IPS-15b (cell line): Measurements from ENCODE around the gene WAS.
"Not testable (repeated sequence)": the region's sequence is repeated elsewhere in the genome, so short reads cannot be mapped to it uniquely, and the experiment has no call there.

Experiments used
- H3K27me3 ChIP-seq: one replicate; pipeline ENCODE4 v1.6.1; 2013; ENCODE audit warnings: low read length; ENCODE audit not compliant: control insufficient read depth, insufficient read depth
- H3K36me3 ChIP-seq: one replicate; pipeline ENCODE4 v1.6.1; 2013; ENCODE audit warnings: low read length; ENCODE audit not compliant: control insufficient read depth, insufficient read depth
- H3K4me1 ChIP-seq: one replicate; pipeline ENCODE4 v1.6.1; 2013; ENCODE audit warnings: mild to moderate bottlenecking, low read length; ENCODE audit not compliant: control insufficient read depth, insufficient read depth
- H3K4me3 ChIP-seq: one replicate; pipeline ENCODE4 v1.5.1; 2013; ENCODE audit warnings: low read depth, low read length
- H3K9ac ChIP-seq: one replicate; pipeline ENCODE4 v1.6.1; 2013; ENCODE audit warnings: low read depth, mild to moderate bottlenecking, low read length
- H3K9me3 ChIP-seq: one replicate; pipeline ENCODE4 v1.6.1; 2013; ENCODE audit warnings: mild to moderate bottlenecking, low read length; ENCODE audit not compliant: control insufficient read depth, insufficient read depth

The WAS gene

DNA sequence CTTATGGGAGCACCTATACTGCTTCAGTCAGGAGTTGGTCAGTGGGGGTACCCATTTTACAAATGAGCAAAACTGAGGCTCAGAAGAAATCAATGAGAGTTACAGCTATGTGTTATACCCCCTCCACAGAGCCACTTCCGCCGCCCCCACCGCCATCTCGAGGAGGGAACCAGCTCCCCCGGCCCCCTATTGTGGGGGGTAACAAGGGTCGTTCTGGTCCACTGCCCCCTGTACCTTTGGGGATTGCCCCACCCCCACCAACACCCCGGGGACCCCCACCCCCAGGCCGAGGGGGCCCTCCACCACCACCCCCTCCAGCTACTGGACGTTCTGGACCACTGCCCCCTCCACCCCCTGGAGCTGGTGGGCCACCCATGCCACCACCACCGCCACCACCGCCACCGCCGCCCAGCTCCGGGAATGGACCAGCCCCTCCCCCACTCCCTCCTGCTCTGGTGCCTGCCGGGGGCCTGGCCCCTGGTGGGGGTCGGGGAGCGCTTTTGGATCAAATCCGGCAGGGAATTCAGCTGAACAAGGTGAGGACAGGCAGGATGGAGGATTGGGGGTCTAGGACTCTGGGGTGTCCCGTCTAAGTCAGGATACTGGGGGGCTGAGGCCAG is 5.0 kb downstream of the WAS start:
- Histone ChIP-seq H3K4me1 (no peaks in the 10 kb centered on the region), H3K36me3 (no peaks in the 10 kb centered on the region), H3K27me3 (no peaks in the 10 kb centered on the region), H3K9ac (no peak overlapping the region), H3K9me3 (no peaks in the 10 kb centered on the region), H3K4me3 (no peak overlapping the region)

DNA sequence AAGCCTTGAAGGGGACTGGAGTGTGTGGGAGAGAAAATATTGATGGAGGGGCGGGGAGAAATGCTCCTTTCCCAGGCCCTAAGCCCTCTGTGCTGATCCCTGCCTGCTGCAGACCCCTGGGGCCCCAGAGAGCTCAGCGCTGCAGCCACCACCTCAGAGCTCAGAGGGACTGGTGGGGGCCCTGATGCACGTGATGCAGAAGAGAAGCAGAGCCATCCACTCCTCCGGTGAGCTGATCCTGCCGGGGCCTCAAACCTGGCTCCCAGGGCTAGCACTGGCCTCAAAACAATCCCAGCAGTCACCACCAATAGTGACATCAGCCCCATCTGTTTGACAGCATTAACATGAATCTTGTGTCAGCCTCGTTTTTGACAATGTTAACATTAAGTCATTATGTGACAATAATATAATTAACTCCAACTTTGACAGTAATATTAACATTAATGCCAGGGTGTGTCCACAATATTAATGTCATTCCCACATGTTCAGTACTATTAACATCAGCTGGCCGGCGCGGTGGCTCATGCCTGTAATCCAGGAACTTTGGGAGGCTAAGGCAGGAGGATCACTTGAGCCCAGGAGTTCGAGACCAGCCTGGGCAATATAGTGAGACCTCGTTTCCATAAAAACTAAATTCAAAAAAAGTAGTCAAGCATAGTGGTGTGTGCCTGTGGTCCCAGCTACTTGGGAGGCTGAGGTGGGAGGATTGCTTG is 5.8 kb downstream of the WAS start:
- H3K9ac ChIP-seq = no peak overlapping the region
- no peak overlapping the region for H3K4me3 ChIP-seq
- H3K36me3 ChIP-seq = no peaks in the 10 kb centered on the region
- H3K9me3 ChIP-seq = no peaks in the 10 kb centered on the region
- H3K27me3 ChIP-seq = no peaks in the 10 kb centered on the region
- no peaks in the 10 kb centered on the region for H3K4me1 ChIP-seq

DNA sequence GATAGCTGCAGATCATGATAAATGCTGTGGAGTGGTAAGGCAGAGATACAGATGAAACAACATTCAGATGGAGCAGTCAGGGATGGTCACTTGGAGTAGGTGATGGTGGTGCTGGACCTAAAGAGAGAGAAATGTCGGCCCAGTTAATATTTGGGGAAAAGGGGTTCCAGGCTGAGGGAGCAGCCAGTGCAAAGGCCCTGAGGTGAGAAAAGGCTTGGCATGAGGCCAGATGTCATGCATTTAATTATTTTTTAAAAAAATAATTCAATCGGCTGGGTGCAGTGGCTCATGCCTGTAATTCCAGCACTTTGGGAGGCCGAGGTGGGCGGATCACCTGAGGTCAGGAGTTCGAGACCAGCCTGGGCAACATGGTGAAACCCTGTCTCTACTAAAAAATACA is 8.1 kb downstream of the WAS start:
- H3K36me3 ChIP-seq, H3K9me3 ChIP-seq, H3K9ac ChIP-seq, H3K4me1 ChIP-seq, H3K27me3 ChIP-seq, H3K4me3 ChIP-seq: not testable (repeated sequence)

DNA sequence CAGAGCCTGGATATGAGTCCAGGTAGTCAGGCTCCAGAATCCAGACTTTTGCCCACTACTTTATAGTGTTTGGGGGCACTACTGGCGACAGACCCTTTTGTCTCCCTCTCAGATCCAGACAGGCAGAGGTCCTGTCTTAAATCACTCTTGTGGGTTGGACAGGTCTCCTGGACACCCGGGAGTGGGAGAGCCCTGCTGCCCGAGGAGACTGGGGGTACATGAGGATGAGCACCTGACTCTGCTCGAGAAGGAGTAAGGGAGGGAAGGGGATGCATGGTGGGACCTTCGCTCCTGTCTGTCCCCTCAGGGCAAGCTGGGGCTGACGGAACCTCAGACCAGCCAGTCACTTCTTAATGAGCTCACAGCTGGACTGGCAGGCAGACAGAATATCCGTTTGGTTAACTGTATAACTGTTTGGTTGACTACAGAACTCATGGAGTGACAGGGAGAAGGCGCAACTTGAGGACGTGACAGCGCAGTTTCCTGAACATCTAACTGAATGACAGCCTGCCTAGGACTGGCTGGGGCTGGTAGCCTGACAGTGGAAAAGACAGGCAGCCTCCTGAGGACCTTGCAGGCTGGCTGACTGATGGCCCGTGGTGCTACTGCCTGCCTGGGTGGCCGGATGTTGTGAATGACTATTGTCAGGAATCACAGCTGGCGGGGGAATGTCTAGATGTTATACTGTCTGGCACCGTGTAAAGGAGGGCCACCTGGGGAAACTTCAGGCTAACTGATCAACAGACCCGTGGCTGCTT is 11.4 kb downstream of the WAS start:
- Histone ChIP-seq H3K4me3 (no peak overlapping the region), H3K4me1 (peaks cover 6% of the 10 kb centered on the region), H3K27me3 (no peaks in the 10 kb centered on the region), H3K9ac (no peak overlapping the region), H3K36me3 (peaks cover 7% of the 10 kb centered on the region), H3K9me3 (no peaks in the 10 kb centered on the region)

DNA sequence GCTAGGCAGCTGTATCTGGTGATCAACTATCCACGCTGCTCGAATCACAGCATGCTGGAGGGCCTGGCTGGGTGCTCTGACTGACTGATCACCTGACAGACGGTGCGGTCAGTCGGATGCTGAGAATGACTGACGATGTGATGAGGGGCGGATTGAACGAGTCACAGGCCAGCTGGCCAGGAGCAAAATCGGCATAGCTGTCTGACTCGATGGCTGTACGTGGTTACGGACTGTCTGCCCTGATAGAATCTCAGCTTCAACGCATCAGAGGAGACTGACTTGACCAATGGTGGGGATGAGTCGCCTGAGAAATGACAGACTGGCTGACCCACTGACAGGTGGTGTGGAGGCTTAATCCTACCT is 11.9 kb downstream of the WAS start:
- H3K4me1 ChIP-seq = peaks cover 6% of the 10 kb centered on the region
- no peaks in the 10 kb centered on the region for H3K27me3 ChIP-seq
- no peak overlapping the region for H3K9ac ChIP-seq
- H3K36me3 ChIP-seq = peaks cover 13% of the 10 kb centered on the region
- H3K4me3 ChIP-seq = peak overlapping the region; percentile 71
- H3K9me3 ChIP-seq = no peaks in the 10 kb centered on the region

DNA sequence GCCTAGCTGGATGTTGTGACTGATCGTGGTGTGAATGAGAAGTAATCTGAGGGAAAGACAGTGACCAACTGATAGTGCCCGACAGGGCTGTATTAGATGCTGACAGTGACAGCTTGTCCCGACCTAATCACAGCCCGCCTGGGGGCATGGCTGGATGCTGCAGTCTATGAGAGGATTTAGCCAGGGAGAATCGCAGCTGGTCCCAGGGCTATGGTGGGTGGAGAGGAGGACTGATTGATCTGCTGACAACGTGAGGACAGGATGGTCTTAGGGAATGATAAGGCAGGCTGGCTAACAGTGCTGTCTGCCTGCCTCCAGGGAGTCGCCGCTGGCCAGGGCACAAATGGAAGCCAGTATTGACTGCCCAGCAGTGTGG is 12.3 kb downstream of the WAS start:
- H3K9me3 ChIP-seq = no peaks in the 10 kb centered on the region
- no peak overlapping the region for H3K9ac ChIP-seq
- no peaks in the 10 kb centered on the region for H3K27me3 ChIP-seq
- H3K4me3 ChIP-seq = peak overlapping the region; percentile 71
- peaks cover 6% of the 10 kb centered on the region for H3K4me1 ChIP-seq
- H3K36me3 ChIP-seq = peaks cover 17% of the 10 kb centered on the region

DNA sequence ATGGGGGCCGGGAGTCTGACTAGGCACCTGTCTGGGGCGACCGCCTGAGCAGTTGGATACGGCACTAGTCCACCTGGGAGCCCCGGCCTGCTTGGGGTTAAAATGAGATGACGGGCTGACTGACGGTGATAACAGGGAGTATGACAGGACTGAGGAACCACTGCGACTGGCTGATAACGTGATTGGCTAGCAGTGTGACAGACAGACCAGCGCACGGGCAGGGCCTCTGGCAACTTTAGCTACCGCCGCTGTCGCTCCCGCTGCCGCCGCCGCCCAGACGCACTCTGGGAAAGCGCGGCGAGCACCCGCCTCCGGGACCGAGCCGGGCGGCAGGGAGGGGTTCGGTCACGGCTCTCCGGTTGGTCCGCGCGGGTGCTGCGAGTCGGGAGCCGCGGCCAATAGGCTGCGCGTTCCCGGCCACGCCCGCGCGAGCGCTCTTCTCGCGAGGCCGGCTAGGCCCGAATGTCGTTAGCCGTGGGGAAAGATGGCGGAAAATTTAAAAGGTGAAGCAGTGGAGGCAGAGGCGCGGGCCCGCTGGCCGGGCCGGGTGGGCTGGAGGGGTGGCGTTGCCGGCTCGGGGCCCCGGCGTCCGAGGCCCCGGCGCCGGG is 12.8 kb downstream of the WAS start, which contains the start of gene SUV39H1:
TSS of gene SUV39H1 (plus strand) at position 434 of the 608 bp plus-strand sequence. CDS start at position 485, 51 bp downstream.
- H3K4me1 ChIP-seq = peaks cover 6% of the 10 kb centered on the region
- H3K9ac ChIP-seq = peak within 1 kb of the TSS; percentile 60
- H3K36me3 ChIP-seq = peaks cover 22% of the 10 kb centered on the region
- peak within 1 kb of the TSS; percentile 71 for H3K4me3 ChIP-seq
- H3K9me3 ChIP-seq = no peaks in the 10 kb centered on the region
- no peaks in the 10 kb centered on the region for H3K27me3 ChIP-seq

DNA sequence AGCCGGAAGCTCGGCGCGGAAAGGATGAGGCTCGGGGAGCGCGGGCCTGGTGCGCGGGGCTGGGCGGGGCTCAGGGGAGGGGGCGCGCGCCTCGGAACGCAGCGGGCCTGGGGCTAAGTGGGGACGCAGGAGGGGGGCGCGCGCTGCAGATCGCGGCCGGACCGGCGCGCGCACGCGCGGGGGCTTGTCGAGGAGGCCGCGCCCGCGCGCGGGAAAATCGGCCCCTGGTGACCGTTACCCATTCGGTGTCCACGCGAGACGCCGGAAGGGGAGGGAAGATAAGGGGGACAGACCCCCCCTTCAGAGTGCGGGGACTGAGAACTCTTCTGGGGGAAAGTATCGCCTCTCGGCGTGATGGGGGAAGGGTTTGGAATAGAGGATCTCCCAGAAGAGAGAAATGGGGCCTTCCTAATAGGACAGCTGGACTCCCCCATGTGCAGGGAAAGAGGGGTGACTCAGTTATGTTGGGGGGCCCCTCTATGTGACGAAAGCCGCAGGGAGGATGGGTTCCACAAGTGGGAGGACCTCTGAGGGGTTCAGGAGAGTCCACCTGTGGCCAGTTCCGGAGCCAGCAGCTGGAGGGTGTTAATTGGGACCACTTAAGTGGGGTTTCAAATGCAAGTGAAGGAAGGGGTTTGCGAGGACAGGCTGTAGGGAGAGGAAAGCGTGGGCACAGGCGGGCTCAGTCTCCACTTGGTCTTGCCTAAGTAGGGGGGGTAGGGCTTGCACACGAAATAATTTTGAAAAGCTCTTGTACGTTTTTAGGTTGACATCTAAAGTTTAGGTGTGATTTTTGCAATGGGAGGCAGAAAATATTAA is 13.5 kb downstream of the WAS start:
- no peaks in the 10 kb centered on the region for H3K27me3 ChIP-seq
- no peaks in the 10 kb centered on the region for H3K9me3 ChIP-seq
- peak overlapping the region; percentile 60 for H3K9ac ChIP-seq
- peak overlapping the region; percentile 71 for H3K4me3 ChIP-seq
- peaks cover 22% of the 10 kb centered on the region for H3K36me3 ChIP-seq
- peaks cover 6% of the 10 kb centered on the region for H3K4me1 ChIP-seq

DNA sequence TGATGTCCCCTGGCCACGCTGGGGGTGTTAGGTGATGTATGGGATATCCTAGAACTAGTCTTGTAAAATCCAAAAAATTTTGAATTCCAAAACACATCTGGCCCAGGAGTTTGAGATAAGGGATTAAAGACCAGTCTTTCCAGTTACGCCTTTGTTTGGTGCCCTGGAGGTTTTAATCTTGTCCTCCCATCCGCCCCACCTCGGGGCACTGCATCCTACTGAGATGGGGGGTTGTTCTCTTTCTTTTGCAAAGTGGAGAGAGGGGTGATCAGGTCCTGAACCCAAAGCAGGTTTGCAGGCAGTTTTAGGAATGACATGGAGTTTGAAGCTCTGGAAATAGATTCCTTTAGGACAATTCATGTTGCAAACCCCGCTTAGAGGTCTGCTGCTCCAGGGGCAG is 14.7 kb downstream of the WAS start:
- H3K9ac ChIP-seq = no peak overlapping the region
- peaks cover 6% of the 10 kb centered on the region for H3K4me1 ChIP-seq
- H3K9me3 ChIP-seq = no peaks in the 10 kb centered on the region
- no peaks in the 10 kb centered on the region for H3K27me3 ChIP-seq
- H3K36me3 ChIP-seq = peaks cover 25% of the 10 kb centered on the region
- H3K4me3 ChIP-seq = no peak overlapping the region

DNA sequence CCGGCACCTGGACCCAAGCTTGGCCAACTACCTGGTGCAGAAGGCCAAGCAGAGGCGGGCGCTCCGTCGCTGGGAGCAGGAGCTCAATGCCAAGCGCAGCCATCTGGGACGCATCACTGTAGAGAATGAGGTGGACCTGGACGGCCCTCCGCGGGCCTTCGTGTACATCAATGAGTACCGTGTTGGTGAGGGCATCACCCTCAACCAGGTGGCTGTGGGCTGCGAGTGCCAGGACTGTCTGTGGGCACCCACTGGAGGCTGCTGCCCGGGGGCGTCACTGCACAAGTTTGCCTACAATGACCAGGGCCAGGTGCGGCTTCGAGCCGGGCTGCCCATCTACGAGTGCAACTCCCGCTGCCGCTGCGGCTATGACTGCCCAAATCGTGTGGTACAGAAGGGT is 16.6 kb downstream of the WAS start:
- Histone ChIP-seq H3K36me3 (peaks cover 25% of the 10 kb centered on the region), H3K9me3 (no peaks in the 10 kb centered on the region), H3K4me3 (no peak overlapping the region), H3K9ac (no peak overlapping the region), H3K27me3 (no peaks in the 10 kb centered on the region), H3K4me1 (peaks cover 6% of the 10 kb centered on the region)

DNA sequence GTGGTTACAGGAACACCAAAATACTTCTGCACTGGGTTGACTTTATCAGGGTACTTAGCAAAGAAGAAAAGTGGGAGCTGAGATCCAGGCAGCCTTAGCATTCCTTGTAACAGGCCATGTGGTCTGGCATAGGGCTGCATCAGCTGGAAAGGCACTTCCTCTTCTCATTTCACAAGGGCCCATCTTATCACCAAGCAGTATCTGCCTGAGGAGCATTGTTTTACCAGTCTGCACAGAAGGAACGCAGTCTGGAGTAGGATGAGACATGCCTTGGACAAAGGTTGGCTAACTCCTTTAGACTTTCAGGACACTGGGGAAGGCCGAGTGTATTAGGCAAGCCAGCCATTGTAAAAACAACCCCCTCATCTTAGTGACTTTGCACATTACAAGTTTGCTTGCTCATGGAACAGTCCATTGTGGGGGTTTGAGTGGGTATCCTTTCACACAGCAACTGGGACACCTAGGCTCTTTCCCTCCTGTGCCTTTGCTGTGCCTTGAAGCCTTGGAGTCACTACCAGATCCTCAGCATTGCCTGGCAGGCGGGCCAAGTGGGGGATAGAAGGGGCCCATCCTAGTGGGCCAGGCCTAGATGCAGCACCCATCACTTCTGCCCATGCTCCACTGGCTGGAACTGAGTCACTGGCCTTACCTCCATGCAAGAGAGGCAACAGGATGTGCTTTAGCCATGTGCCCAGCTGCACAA is 17.5 kb downstream of the WAS start:
- Histone ChIP-seq H3K4me1 (peaks cover 6% of the 10 kb centered on the region), H3K9ac (no peak overlapping the region), H3K4me3 (no peak overlapping the region), H3K36me3 (peaks cover 25% of the 10 kb centered on the region), H3K9me3 (no peaks in the 10 kb centered on the region), H3K27me3 (no peaks in the 10 kb centered on the region)
